Measurements from ENCODE around the gene DLX4. TPM values are rescaled to one million over a fixed set of nuclear protein-coding genes. Genes with fewer than 3 reads are reported as not detected.

Gene DLX4
- total and polyA plus RNA-seq, 4 donors: 0.45 to 2.2 (median 0.72) TPM

DNA sequence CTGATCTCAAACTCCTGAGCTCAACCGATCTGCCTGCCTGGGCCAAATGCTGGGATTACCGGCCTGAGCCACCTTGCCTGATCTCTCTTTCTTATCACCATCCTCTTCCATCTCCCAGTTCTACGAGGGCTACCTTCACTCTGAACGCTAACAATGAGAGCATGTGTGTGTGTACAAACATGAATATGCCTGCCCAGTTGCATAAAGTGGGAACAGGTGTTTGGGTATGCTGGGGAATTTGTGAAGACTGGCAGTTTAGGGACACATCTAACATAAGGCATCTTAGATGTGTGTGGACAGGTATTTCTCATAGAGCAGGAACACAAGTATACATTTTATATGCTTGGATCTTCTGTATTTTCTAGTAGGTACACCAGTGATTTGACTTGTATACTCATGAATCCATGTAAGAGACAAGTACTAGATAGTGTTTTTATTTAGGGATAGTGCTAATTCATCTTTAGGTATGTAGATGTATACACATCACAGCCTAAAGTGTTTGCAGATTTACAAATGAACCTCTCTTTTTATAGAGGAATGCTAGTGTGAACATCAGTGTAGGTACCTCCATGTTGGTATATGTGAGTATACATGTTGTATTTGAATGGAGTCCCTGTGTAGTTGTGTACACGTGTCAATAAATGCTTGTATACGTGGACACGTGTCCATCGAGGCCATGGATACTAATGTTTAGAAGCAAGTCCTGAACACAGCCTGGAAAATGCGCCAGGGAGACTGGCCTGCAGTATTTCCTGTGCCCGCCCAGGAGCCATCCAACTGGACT is 1.2 kb upstream of the DLX4 start:
- Histone ChIP-seq H3K9me3 (ENCODE audit: control insufficient read depth in 4 of 4, insufficient read depth in 3 of 4, low read length in 3 of 4) (peaks cover 0 to 6% (median 0%) of the 10 kb centered on the region in 4 donors), H3K27me3 (ENCODE audit: control insufficient read depth in 3 of 3, insufficient read depth in 3 of 3, low read length in 2 of 3) (peaks cover 4 to 95% (median 91%) of the 10 kb centered on the region in 3 donors)

DNA sequence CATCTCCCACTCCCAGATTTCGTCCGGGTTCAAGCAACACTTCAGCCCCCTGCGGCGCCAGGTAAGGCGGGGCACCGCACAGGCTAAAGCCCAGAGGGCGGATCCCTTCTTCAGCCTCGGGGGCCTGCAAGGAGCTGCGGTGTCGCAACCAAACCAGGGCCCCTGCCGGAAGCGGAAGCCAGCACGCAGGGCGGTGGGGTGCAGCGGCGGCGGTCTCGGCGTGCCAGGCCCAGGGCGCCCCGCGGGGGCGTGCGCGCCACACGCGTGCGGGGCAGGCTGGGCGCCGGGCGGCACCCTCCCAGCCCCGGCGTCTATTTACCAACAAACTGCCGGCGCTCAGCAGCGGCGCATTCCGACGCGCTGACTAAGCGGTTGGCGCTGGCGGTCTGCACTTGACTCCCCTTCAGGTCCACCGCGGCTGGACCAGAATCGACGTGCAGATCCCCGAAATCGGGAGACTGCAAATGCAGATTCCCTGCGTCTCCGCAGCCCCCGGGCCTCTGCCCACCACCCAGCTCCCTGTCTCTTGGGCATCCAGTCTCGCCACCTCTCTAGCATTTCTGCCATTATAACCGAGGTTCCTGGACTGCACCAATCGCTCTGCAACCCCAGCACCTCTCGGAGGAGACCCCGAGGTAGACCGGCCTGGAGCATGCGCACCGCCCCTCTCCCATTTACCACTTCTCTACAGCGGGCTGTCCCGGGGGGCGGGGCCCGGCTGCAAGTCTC is 421 bp upstream of the DLX4 start:
- Histone ChIP-seq H3K27me3 (ENCODE audit: control insufficient read depth in 3 of 3, insufficient read depth in 3 of 3, low read length in 2 of 3) (peaks cover 4 to 95% (median 91%) of the 10 kb centered on the region in 3 donors), H3K4me3 (peak overlapping the region; percentile 40), H3K9me3 (ENCODE audit: control insufficient read depth in 4 of 4, insufficient read depth in 3 of 4, low read length in 3 of 4) (peaks cover 0 to 6% (median 0%) of the 10 kb centered on the region in 4 donors), H3K36me3 (ENCODE audit: control insufficient read depth in 4 of 4, insufficient read depth in 4 of 4, low read length in 4 of 4) (no peaks in the 10 kb centered on the region), H3K4me1 (ENCODE audit: control insufficient read depth in 5 of 5, insufficient read depth in 5 of 5, low read length in 5 of 5) (peaks cover 0 to 35% (median 11%) of the 10 kb centered on the region in 5 donors), H3K27ac (ENCODE audit: low read depth in 1 of 2, low read length in 1 of 2) (no peak overlapping the region), H3K9ac (ENCODE audit: insufficient read depth in 1 of 2, low read length in 2 of 2) (no peak overlapping the region)
- peak; percentile 68 to 74 (median 74) for DNase-seq
- WGBS, 2 donors: 1% methylated on average over 59 to 64 of the region's 64 CpGs
- TF ChIP-seq, protein P1, sequence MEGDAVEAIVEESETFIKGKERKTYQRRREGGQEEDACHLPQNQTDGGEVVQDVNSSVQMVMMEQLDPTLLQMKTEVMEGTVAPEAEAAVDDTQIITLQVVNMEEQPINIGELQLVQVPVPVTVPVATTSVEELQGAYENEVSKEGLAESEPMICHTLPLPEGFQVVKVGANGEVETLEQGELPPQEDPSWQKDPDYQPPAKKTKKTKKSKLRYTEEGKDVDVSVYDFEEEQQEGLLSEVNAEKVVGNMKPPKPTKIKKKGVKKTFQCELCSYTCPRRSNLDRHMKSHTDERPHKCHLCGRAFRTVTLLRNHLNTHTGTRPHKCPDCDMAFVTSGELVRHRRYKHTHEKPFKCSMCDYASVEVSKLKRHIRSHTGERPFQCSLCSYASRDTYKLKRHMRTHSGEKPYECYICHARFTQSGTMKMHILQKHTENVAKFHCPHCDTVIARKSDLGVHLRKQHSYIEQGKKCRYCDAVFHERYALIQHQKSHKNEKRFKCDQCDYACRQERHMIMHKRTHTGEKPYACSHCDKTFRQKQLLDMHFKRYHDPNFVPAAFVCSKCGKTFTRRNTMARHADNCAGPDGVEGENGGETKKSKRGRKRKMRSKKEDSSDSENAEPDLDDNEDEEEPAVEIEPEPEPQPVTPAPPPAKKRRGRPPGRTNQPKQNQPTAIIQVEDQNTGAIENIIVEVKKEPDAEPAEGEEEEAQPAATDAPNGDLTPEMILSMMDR (IDR thresholded peaks at IDR 0.05; ENCODE audit: control extremely low read depth, extremely low read depth): no peak
- ATAC-seq (ENCODE audit: insufficient read depth, low FRiP score): peak; percentile 75

More for the DNA sequence above, 1.2 kb upstream of the DLX4 start:
- 22 to 23% methylated on average over 10 of the region's 10 CpGs for WGBS, 2 donors
- ATAC-seq (ENCODE audit: insufficient read depth, low FRiP score): no peak
- no peak for DNase-seq
- Histone ChIP-seq H3K9ac (ENCODE audit: insufficient read depth in 1 of 2, low read length in 2 of 2) (no peak overlapping the region), H3K4me1 (ENCODE audit: control insufficient read depth in 5 of 5, insufficient read depth in 5 of 5, low read length in 5 of 5) (peaks cover 0 to 35% (median 14%) of the 10 kb centered on the region in 5 donors), H3K36me3 (ENCODE audit: control insufficient read depth in 4 of 4, insufficient read depth in 4 of 4, low read length in 4 of 4) (no peaks in the 10 kb centered on the region), H3K4me3 (no peak overlapping the region), H3K27ac (ENCODE audit: low read depth in 1 of 2, low read length in 1 of 2) (no peak overlapping the region)
- TF ChIP-seq, protein P1 (IDR thresholded peaks at IDR 0.05; ENCODE audit: control extremely low read depth, extremely low read depth): no peak

DNA sequence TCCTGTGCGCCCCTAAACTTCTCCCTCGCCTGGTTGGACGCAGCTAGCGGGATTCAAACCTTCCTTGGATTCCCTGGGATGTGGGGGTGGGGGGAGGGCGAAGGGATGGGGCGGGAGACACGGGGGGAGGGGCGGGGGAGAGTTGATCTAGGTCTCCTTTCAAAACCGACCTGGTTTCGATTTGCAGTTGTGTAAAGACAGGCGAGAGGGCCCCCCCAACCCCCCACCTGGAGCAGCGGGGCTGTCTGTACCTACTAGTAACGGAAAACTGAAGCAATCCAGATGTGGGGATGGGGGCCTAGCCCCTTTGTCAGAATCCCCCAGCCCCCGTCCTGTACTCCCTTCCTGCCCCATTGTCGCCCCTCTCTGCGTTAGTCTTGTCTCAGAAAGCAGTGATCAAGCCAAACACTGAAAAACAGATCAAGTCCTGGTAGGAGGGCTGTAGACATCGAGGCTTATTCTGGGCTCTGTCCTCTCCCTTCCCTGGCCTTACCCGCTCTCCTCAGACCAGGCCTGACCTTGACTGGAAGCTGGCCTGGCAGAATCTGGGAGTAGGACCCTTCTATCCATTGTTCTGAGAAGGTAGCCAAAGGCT is 902 bp downstream of the DLX4 start:
- Histone ChIP-seq H3K27me3 (ENCODE audit: control insufficient read depth in 3 of 3, insufficient read depth in 3 of 3, low read length in 2 of 3) (peaks cover 4 to 94% (median 90%) of the 10 kb centered on the region in 3 donors), H3K9me3 (ENCODE audit: control insufficient read depth in 4 of 4, insufficient read depth in 3 of 4, low read length in 3 of 4) (peaks cover 0 to 2% (median 0%) of the 10 kb centered on the region in 4 donors), H3K36me3 (ENCODE audit: control insufficient read depth in 4 of 4, insufficient read depth in 4 of 4, low read length in 4 of 4) (no peaks in the 10 kb centered on the region), H3K9ac (ENCODE audit: insufficient read depth in 1 of 2, low read length in 2 of 2) (no peak overlapping the region), H3K27ac (ENCODE audit: low read depth in 1 of 2, low read length in 1 of 2) (no peak overlapping the region), H3K4me1 (ENCODE audit: control insufficient read depth in 5 of 5, insufficient read depth in 5 of 5, low read length in 5 of 5) (peaks cover 0 to 28% (median 4%) of the 10 kb centered on the region in 5 donors), H3K4me3 (no peak overlapping the region)
- DNase-seq (no peak), ATAC-seq (ENCODE audit: insufficient read depth, low FRiP score) (no peak)
- TF ChIP-seq, protein P1 (IDR thresholded peaks at IDR 0.05; ENCODE audit: control extremely low read depth, extremely low read depth): no peak
- 13 to 23% methylated on average over 18 of the region's 18 CpGs for WGBS, 2 donors

All from lung (tissue), 12 donors.